GM13976 (cell line): ENCODE data around the gene CERS6.

Source experiments
- DNase-seq: peaks from one replicate; pipeline ENCODE4 v3.0.0; 2012; ENCODE audit warnings: low spot score
- CTCF ChIP-seq: IDR thresholded peaks from 2 replicates; pipeline ENCODE4 v1.5.1; 2012; ENCODE audit warnings: borderline replicate concordance, mild to moderate bottlenecking; ENCODE audit not compliant: insufficient read depth; ENCODE audit errors: extremely low read depth, missing control alignments, control extremely low read depth
- in situ Hi-C: fragments of 300-500 bp; cut with MboI; formaldehyde crosslinking; loops from one replicate; pipeline ENCODE4 v1.12.0; 2022; ENCODE audit warnings: low sequenced_read_pairs, mixed read lengths, inconsistent platforms; ENCODE audit not compliant: unreplicated experiment

The CERS6 gene

DNA sequence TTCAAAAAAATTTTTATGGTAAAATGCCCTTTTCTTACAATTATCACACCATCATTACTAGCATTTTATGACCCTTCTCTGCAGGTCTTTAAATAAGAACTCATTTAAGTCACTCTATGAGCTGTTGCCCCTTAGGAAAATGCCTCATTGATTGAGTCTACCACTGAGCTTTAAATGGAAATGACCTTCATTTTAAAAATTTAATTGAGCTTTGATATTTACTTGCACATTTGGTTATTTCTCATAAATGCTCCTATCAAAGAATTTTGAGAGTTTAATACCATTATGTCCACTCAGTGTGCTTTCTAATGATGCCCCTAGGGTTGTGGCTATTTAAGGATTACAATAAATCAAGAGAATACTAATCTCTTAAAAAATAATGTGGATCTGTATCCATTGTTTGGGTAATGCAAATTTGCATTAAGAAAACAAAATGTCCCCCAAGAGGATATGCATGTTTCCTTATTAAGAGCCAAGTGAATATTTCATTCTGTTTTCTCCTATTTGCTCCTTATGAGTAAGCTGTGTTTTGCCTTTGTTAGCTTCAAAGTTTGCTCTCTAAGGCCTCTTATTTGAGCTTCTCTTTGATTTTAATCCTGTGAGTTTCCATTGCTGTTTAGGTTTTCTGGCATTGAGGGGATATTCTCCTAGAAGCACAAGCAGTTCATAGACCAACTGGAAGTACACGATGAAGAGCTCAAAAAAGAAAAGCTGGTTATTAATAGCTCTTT, 69.8 kb downstream of the CERS6 start:
- DNase-seq = no peak
- no peak for TF ChIP-seq CTCF
- in situ Hi-C loops = no loop called here

GRCh38 chr2:168526641-168527040, 70.6 kb downstream of the CERS6 start:
- in situ Hi-C loops = no loop called here
- no peak for DNase-seq

GRCh38 chr2:168528016-168528415, 71.9 kb downstream of the CERS6 start:
- DNase-seq = no peak
- in situ Hi-C loops = no loop called here
- no peak for TF ChIP-seq CTCF

More at GRCh38 chr2:168526641-168527040, 70.6 kb downstream of the CERS6 start:
- no peak for TF ChIP-seq CTCF

- in situ Hi-C loops = no loop called here
- no peak for TF ChIP-seq CTCF
- no peak for DNase-seq
Observed at GRCh38 chr2:168528469-168528868, 72.4 kb downstream of the CERS6 start.

DNA sequence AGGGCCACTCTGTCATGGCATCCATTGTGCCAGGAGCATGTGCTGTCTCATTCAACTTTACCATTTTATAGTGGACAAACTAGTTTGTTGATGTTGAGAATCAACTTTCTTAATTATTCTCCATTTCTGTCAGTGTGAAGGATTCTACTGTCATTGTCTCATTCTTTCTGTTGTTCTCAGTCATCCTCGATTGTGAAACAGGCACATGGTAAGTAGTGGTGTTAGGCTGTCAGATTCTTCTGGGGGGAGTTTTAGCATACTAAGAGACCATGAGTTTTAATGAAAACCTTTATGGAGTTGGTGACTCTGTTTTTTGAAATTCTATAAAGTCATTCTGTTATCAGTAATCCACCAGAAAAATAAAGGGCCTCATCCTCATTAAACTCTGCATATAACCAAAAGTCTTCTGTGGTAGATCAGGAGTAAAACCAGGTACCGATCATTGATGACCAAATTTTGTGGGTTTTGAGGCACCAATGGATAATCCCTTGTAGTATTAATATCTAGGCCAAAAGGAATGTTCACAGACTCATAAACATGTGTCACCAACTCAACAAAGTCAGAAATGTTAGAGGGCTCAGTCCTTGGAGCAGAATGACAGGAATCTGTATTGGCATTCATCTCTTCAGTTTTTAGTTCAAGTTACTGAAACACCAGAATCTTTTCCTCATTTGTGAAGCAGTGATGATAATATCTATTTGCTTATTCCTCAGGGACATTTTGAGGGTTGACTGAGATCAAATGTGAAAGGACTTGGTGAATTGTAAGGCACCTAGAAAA, 73.2 kb downstream of the CERS6 start:
- no peak for DNase-seq
- in situ Hi-C loops = no loop called here
- no peak for TF ChIP-seq CTCF

DNA sequence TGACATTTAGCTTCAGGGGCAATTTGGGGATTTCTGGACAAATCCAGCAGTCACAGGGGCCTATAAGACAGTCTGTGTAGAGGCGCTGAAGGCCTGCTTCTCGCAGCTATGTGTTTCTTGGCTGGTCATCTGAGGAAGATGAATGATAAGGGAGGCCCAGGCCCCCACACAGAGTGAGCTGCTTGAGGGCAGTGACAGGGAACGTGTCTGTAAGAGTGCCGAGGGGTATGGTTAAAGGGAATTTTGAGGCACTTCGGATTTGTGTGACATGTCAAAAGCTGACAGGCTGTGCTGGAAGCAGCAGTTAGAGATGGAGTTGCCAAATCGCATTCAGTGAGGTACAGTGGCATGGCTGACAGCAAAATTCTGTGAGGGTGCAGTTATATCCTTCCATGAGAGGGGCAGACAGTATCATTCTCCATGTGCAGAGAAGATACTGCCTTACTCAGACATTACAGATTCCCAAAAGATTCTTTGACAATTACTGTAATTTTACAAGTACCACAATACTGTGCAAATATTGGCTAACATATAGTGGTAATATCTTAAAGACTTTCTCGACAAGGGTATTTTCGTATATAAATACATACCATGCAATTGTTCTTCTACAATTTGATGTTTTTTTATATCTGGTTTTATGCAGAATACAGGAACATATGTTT, 74.0 kb downstream of the CERS6 start:
- DNase-seq = no peak
- in situ Hi-C loops = no loop called here
- no peak for TF ChIP-seq CTCF
